K562 (cell line): ENCODE measurements around the gene ITGAD. TPM values are rescaled to one million over a fixed set of nuclear protein-coding genes. Genes with fewer than 3 reads are reported as not detected.

Experiments
- ATF7 ChIP-seq: fragments of 450-650 bp; IDR thresholded peaks from 2 replicates; pipeline ENCODE4 v1.7.1; 2014; ENCODE audit warnings: mild to moderate bottlenecking, moderate library complexity
- BACH1 ChIP-seq: fragments of 200-800 bp; sonication (Bioruptor generic); IDR thresholded peaks from 2 replicates; pipeline ENCODE4 v1.6.1; 2016; ENCODE audit warnings: missing genetic modification characterization, missing compliant biosample characterization
- CEBPG ChIP-seq, 3 experiments: fragments of 200-800 bp in 1 of 3; sonication (Bioruptor generic) in 1 of 3; sonication (generic) in 1 of 3; formaldehyde crosslinking in 1 of 3; IDR thresholded peaks in 2 of 3; conservative IDR thresholded peaks in 1 of 3; 2 replicates each; pipeline versions ENCODE4 v1.6.1 to v1.8.0; 2016 to 2022; ENCODE audit warnings: missing compliant biosample characterization in 2 of 3, missing genetic modification characterization in 2 of 3, mild to moderate bottlenecking in 1 of 3, missing genetic modification reagents in 1 of 3
- CHCHD3 ChIP-seq: fragments of 250-450 bp; sonication (Bioruptor Pico); IDR thresholded peaks from 2 replicates; pipeline ENCODE4 v2.1.2; 2022; ENCODE audit warnings: mild to moderate bottlenecking
- CREB1 ChIP-seq, 2 experiments: sonication (generic) in 1 of 2; formaldehyde crosslinking in 1 of 2; IDR thresholded peaks; 2 replicates each; pipeline versions ENCODE4 v1.6.1 to v1.8.0; 2012 to 2022; ENCODE audit warnings: inconsistent platforms in 1 of 2, mild to moderate bottlenecking in 1 of 2, missing genetic modification reagents in 1 of 2, moderate library complexity in 1 of 2
- CREM ChIP-seq: IDR thresholded peaks from 2 replicates; pipeline ENCODE4 v1.6.1; 2014; ENCODE audit warnings: antibody characterized with exemption, low read depth
- EHMT2 ChIP-seq: fragments of 450-650 bp; IDR thresholded peaks from 2 replicates; pipeline ENCODE4 v1.6.1; 2018; ENCODE audit warnings: antibody characterized with exemption
- EP400 ChIP-seq: fragments of 450-650 bp; IDR thresholded peaks from 2 replicates; pipeline ENCODE4 v1.6.1; 2017; ENCODE audit warnings: antibody characterized with exemption, mild to moderate bottlenecking, moderate library complexity
- HDAC1 ChIP-seq, 2 experiments: fragments of 450-650 bp; IDR thresholded peaks; 2 replicates each; pipeline ENCODE4 v1.6.1; 2016 to 2017; ENCODE audit warnings: inconsistent platforms in 1 of 2, mild to moderate bottlenecking in 1 of 2, moderate library complexity in 1 of 2
- JUND ChIP-seq, 2 experiments: IDR thresholded peaks; 2 replicates in 1 of 2; 3 replicates in 1 of 2; pipeline ENCODE4 v1.6.1; 2011; ENCODE audit warnings: borderline replicate concordance in 2 of 2, low read depth in 2 of 2, low read length in 2 of 2, improper control_type of control experiment in 1 of 2, missing biosample characterization in 1 of 2, missing genetic modification characterization in 1 of 2, missing genetic modification reagents in 1 of 2
- KDM5B ChIP-seq: fragments of 200-600 bp; sonication (generic); IDR thresholded peaks from 2 replicates; pipeline ENCODE4 v1.6.1; 2012; ENCODE audit warnings: low read depth, mild to moderate bottlenecking, moderate library complexity, low read length, control low read depth, inconsistent platforms; ENCODE audit not compliant: insufficient replicate concordance
- KLF13 ChIP-seq: fragments of 450-650 bp; IDR thresholded peaks from 2 replicates; pipeline ENCODE4 v1.6.1; 2016; ENCODE audit warnings: missing genetic modification characterization, low read depth, mild to moderate bottlenecking, missing compliant biosample characterization, moderate library complexity, borderline replicate concordance
- LEF1 ChIP-seq: fragments of 450-650 bp; IDR thresholded peaks from 2 replicates; pipeline ENCODE4 v1.6.1; 2016; ENCODE audit warnings: mild to moderate bottlenecking
- NBN ChIP-seq: fragments of 450-650 bp; IDR thresholded peaks from 2 replicates; pipeline ENCODE4 v1.6.1; 2016; ENCODE audit warnings: low read depth, mild to moderate bottlenecking
- NCOA1 ChIP-seq: fragments of 450-650 bp; IDR thresholded peaks from 2 replicates; pipeline ENCODE4 v1.6.1; 2016; ENCODE audit warnings: low read depth
- NFE2L1 ChIP-seq: fragments of 450-650 bp; IDR thresholded peaks from 2 replicates; pipeline ENCODE4 v1.6.1; 2016; ENCODE audit warnings: missing genetic modification characterization, low read depth, mild to moderate bottlenecking, missing compliant biosample characterization, moderate library complexity, borderline replicate concordance
- RBBP5 ChIP-seq: fragments of 200-600 bp; sonication (generic); IDR thresholded peaks from 2 replicates; pipeline ENCODE4 v1.6.1; 2012; ENCODE audit warnings: borderline replicate concordance, mild to moderate bottlenecking, low read length, control low read depth, inconsistent platforms; ENCODE audit not compliant: insufficient read depth, poor library complexity, severe bottlenecking
- RCOR1 ChIP-seq, 2 experiments: IDR thresholded peaks; 2 replicates each; pipeline ENCODE4 v1.6.1; 2012; ENCODE audit warnings: low read depth in 2 of 2, low read length in 2 of 2, borderline replicate concordance in 1 of 2, improper control_type of control experiment in 1 of 2
- RFX7 ChIP-seq: fragments of 250-450 bp; sonication (Bioruptor Pico); IDR thresholded peaks from 2 replicates; pipeline ENCODE4 v1.5.1; 2021; ENCODE audit warnings: mild to moderate bottlenecking
- TAF7 ChIP-seq: fragments of 450-650 bp; IDR thresholded peaks from 2 replicates; pipeline ENCODE4 v1.6.1; 2016; ENCODE audit warnings: missing genetic modification characterization, missing compliant biosample characterization
- ZNF583 ChIP-seq: fragments of 250-450 bp; sonication (Bioruptor Pico); IDR thresholded peaks from 2 replicates; pipeline ENCODE4 v1.4.0; 2020
- polyA plus RNA-seq, 8 experiments: library from polyadenylated mRNA; depleted of rRNA in 4 of 8; stranded (reverse) in 5 of 8; unstranded in 3 of 8; fragments of >200 nt; fragmentation: Nextera tagmentation in 2 of 8; fragmentation: Illumina TruSeq in 1 of 8; extraction: Ambion mirVana in 2 of 8; extraction: Trizol in 1 of 8; gene quantifications; 2 replicates each; pipeline versions ENCODE4 v1.2.1 to v1.2.3, GENCODE V29; 2011 to 2014; ENCODE audit warnings: inconsistent platforms in 1 of 8, missing spikeins in 1 of 8
- total RNA-seq, 7 experiments: library from RNA; depleted of rRNA in 6 of 7; stranded (reverse); fragments of >200 nt in 6 of 7; fragmentation: Illumina TruSeq in 2 of 7; extraction: Trizol in 2 of 7; gene quantifications; 2 replicates each; pipeline versions ENCODE4 v1.2.1 to v1.2.3, GENCODE V29; 2011 to 2021; ENCODE audit warnings: low replicate concordance in 1 of 7
- TF ChIP-seq, protein P1 (sequence below): fragments of 450-650 bp; formaldehyde crosslinking; IDR thresholded peaks from 2 replicates; pipeline ENCODE4 v1.4.0; 2022; ENCODE audit warnings: missing genetic modification characterization

Gene ITGAD
- total and polyA plus RNA-seq, 9 of the 15 experiments (the other 6 are each of a cell fraction or from before 2014, with no cell fraction given): not detected

DNA sequence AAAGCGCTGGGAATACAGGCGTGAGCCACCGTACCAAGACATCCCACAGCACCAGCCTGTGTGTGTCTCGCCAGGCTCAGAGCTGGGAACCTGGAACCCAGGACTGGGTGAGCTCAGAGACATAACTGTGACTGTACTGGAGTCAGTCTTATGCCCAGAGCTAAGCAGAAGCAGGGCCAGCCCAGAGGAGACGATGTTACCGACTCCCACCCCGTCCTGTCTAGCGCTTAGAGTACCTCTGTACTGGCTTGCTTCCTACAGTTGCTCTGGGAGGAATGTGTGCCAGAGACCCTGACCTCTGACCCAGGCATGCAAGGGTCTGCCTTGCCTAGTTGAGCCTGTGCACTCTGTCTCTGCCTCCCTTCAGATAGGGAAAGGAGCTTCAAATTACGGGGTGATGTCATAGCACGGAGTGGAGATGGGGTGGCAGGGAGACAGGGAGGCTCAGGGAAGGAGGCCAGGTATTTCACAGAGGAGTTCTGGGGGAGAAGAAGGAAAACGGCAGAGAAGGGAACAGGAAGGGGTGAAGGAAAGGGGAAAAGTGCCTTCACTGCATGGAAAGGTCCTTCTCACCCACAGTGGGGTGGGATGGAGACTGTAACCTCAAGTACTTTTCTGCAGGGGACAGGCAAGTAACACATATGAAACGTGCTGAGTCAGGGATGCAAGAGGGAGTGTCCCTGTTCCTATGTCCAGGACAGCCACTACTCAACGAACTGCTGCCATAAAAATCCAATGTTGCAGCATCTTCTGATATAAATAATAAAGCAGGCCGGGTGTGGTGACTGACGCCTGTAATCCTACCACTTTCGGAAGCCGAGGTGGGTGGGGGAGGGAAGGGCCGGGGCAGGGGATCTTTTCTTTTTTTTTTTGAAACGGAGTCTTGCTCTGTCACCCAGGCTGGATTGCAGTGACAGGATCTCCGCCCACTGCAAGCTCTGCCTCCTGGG, 60.4 kb downstream of the ITGAD start (continued):
- peak; percentile 97 for TF ChIP-seq ATF7
- TF ChIP-seq RCOR1 (IDR thresholded peaks at IDR 0.05; ENCODE audit: borderline replicate concordance in 1 of 2, low read depth in 2 of 2, low read length in 2 of 2): 0 out of 4 replicates have a peak, but pooled peaks of 1 of the 2 experiments have one; percentile 28
- peak in 1 of 2 experiments; percentile 67; a peak in 2 of 4 replicates for TF ChIP-seq HDAC1 (IDR thresholded peaks at IDR 0.05)
- peak; percentile 31; the same call in 1 of the 2 replicates for TF ChIP-seq CEBPG (CRISPR knock-in tag; IDR thresholded peaks at IDR 0.05)
- peak in 1 of 2 experiments; percentile 31; a peak in 2 of 4 replicates for TF ChIP-seq CEBPG (tag; conservative IDR thresholded peaks at IDR 0.05 in 1 of 2, IDR thresholded peaks at IDR 0.05 in 1 of 2)
- TF ChIP-seq KLF13 (tag): 0 out of 2 replicates have a peak, but pooled peaks have one; percentile 47
- no peak for TF ChIP-seq RBBP5
- peak; percentile 19; the same call in 1 of the 2 replicates for TF ChIP-seq NFE2L1 (tag)
- TF ChIP-seq, protein P1, sequence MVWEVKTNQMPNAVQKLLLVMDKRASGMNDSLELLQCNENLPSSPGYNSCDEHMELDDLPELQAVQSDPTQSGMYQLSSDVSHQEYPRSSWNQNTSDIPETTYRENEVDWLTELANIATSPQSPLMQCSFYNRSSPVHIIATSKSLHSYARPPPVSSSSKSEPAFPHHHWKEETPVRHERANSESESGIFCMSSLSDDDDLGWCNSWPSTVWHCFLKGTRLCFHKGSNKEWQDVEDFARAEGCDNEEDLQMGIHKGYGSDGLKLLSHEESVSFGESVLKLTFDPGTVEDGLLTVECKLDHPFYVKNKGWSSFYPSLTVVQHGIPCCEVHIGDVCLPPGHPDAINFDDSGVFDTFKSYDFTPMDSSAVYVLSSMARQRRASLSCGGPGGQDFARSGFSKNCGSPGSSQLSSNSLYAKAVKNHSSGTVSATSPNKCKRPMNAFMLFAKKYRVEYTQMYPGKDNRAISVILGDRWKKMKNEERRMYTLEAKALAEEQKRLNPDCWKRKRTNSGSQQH: peak; percentile 53; the same call in 1 of the 2 replicates
- 0 out of 2 replicates have a peak, but pooled peaks have one; percentile 10 for TF ChIP-seq ZNF583 (CRISPR knock-in tag)
- TF ChIP-seq CREB1 (IDR thresholded peaks at IDR 0.05): no peak
- no peak for TF ChIP-seq CREB1 (CRISPR knock-in tag; IDR thresholded peaks at IDR 0.05)
- 0 out of 2 replicates have a peak, but pooled peaks have one; percentile 35 for TF ChIP-seq NBN
- TF ChIP-seq CREM: 0 out of 2 replicates have a peak, but pooled peaks have one; percentile 33
- TF ChIP-seq TAF7 (tag): peak; percentile 60; the same call in 1 of the 2 replicates
- 0 out of 2 replicates have a peak, but pooled peaks have one; percentile 7 for TF ChIP-seq EHMT2
- 0 out of 2 replicates have a peak, but pooled peaks have one; percentile 46 for TF ChIP-seq LEF1
- peak; percentile 87 for TF ChIP-seq JUND (IDR thresholded peaks at IDR 0.05; ENCODE audit: borderline replicate concordance, low read depth, low read length)
- TF ChIP-seq JUND (tag; IDR thresholded peaks at IDR 0.05; ENCODE audit: borderline replicate concordance, low read depth, low read length): peak; percentile 93; the same call in 2 of the 3 replicates
- TF ChIP-seq EP400: peak; percentile 49
- TF ChIP-seq RFX7 (CRISPR knock-in tag): no peak
- no peak for TF ChIP-seq CHCHD3 (CRISPR knock-in tag)
- TF ChIP-seq BACH1 (tag): peak; percentile 78
- 0 out of 2 replicates have a peak, but pooled peaks have one; percentile 38 for TF ChIP-seq NCOA1
- TF ChIP-seq KDM5B: no peak
